Fibroblast of mammary gland (primary cell): ENCODE data around the gene PTBP1.

Source experiments
- DNase-seq: peaks from one replicate; pipeline ENCODE4 v3.0.0-alpha.2; 2010; ENCODE audit warnings: low read depth
- H3K4me3 ChIP-seq: 2 replicates; pipeline ENCODE4 v1.5.1; 2011; ENCODE audit warnings: low read depth, mild to moderate bottlenecking, low read length, moderate library complexity; ENCODE audit not compliant: control insufficient read depth
- TF ChIP-seq, protein P1 (sequence below): conservative IDR thresholded peaks from 2 replicates; pipeline ENCODE4 v1.5.1; 2011; ENCODE audit warnings: low read depth, low read length, inconsistent platforms; ENCODE audit not compliant: control insufficient read depth, insufficient read depth

PTBP1 gene

DNA sequence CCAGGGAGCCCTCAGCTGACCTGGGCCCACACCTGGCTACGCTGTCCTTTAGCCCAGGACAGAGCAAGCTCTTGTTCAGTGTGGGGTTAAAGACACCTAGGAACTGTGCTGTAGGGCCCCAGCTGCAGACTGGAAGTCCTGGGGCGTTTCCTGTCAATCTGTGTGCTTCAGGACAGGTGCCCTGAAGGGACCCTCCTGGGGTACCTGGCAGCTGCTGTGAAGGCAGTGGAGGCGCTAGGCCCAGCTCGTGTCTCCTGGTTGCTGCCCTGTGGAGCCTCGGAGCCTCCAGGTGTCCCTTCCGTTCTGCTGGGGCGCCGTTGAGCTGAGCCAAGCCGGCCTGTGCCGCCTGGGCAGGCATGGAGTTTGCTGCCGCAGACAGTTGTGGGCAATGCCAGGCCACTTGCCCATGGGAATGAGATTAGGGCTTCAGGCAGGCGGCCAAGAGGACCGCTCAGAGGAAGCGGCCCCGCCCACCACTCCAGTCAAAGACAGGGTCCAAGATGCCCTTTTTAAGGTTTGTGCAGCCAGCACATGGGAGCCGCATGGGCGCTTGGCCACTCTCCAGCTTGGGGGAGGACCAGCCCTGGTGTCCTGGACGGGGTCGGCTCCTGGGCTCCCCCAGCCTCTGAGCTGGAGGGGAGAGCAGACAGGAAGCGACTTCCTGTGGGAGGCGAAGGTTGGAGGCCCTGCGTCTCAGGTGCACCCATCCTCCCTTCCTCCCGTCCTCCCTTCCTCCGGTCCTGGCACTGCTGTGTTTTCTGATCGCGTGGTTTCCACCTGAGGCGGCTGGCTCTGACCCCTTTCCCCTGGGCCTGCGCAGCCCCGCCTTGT is 4.0 kb downstream of the PTBP1 start:
- peak; percentile 55 for DNase-seq
- peak overlapping the region; percentile 38 for H3K4me3 ChIP-seq
- TF ChIP-seq, protein P1, sequence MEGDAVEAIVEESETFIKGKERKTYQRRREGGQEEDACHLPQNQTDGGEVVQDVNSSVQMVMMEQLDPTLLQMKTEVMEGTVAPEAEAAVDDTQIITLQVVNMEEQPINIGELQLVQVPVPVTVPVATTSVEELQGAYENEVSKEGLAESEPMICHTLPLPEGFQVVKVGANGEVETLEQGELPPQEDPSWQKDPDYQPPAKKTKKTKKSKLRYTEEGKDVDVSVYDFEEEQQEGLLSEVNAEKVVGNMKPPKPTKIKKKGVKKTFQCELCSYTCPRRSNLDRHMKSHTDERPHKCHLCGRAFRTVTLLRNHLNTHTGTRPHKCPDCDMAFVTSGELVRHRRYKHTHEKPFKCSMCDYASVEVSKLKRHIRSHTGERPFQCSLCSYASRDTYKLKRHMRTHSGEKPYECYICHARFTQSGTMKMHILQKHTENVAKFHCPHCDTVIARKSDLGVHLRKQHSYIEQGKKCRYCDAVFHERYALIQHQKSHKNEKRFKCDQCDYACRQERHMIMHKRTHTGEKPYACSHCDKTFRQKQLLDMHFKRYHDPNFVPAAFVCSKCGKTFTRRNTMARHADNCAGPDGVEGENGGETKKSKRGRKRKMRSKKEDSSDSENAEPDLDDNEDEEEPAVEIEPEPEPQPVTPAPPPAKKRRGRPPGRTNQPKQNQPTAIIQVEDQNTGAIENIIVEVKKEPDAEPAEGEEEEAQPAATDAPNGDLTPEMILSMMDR = no peak

DNA sequence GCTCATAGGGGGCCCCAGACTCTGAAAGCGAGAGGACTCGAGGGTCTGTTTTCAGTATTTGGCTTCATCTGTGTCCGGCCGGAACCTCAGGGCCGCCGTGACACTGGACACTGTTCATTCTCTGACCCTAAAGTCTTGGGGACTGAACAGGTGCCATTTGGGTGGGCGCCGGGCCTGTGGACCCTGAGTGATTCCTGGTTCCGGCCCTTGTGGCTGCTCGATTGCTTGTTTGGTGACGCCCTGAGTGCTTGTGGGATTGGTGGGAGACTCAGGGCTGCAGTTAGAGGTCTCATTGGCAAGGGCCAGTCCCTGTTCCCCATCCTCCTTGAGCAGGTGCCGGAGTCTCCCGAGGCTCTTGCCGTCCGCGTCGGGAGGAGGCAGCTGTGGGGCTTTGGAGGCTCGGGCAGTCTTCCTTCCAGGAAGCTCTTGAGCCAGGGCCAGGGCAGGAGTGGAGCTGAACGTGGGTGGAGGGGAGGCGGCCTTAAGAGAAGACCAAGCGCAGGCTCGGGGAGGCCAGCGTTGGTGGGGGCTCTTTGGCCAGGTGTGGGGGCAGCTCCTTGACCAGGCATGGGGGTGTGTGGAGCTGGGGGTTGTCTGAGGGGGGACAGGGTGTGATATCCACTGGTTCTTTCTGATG is 4.7 kb downstream of the PTBP1 start:
- TF ChIP-seq, protein P1 = no peak
- DNase-seq = peak; percentile 71
- peak overlapping the region; percentile 38 for H3K4me3 ChIP-seq

DNA sequence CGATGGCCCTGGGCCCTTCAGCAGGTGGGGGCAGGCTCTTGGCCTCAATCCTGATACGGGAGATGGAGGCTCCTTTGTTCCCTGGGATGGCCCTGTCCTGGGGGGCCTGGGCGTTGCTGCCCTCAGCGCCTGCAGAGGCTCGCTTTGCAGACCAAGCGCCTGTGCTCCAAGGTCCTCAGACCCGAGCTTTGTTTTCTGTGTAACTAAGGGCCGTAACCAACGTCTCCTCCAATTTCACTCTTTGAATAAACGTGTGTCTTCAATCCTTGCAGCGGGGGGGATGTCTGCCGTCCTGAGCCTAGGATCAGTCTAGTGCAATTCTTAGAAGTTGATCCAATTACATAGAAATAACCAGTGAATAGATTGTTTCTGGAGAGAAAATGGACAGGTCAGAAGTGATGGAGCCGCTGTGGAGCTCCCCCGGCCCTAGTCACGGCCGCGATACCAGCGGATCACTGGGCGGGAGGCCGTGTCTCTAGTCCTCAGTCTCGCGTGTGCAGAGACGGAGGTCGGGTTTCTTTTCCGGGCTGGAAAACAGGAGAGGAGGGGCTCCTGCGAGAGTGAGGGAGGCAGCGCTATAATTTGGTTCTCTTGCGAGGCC is 5.3 kb downstream of the PTBP1 start:
- H3K4me3 ChIP-seq = peak overlapping the region; percentile 38
- peak; percentile 39 for DNase-seq
- TF ChIP-seq, protein P1 = no peak

DNA sequence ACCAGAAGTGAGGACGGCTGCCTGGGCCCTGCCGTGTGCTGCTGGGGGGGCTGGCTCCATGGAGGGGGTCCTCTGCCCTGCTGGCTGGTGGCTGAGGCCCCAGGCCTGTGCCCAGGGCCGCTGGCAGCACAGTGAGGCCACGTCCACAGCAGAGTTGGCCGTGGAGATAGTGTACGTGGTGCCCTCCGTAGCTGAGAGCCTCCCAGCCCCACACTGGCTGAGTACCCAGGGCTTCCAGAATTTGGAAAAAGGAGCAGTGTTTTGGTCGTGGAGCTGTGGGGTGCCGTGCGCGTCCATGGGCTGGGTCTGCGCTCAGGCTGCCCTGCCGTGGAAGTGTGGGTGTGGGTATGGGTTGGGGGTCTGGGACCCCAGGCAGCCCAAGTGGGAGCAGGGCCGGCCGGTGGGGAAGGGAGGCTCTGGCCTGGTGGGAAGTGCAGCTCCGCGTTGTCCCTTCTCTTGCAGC is 5.9 kb downstream of the PTBP1 start:
- TF ChIP-seq, protein P1 = no peak
- DNase-seq = no peak
- no peak overlapping the region for H3K4me3 ChIP-seq

DNA sequence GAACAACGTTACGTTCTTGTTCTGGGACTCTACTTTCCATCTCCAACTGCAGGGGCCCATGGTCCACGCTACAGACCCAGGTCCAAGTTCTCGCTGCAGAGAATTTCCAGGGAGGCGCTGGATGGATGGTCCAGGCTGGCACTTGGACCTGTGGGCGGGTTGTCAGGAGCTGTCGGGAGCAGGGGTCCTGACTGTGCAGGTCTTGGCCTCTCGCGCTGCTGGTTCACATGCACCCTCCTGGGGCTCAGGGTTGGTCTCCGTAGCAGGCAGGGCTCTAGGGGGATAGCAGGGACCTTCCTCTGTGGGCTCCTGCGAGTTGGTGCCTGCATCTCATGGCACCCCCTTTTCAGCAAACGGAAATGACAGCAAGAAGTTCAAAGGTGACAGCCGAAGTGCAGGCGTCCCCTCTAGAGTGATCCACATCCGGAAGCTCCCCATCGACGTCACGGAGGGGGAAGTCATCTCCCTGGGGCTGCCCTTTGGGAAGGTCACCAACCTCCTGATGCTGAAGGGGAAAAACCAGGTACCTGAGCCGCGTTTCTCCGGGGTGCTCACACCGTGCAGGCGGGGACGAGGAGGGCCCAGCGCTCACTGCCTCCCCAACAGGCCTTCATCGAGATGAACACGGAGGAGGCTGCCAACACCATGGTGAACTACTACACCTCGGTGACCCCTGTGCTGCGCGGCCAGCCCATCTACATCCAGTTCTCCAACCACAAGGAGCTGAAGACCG is 6.6 kb downstream of the PTBP1 start:
- no peak overlapping the region for H3K4me3 ChIP-seq
- TF ChIP-seq, protein P1 = no peak
- DNase-seq = no peak

DNA sequence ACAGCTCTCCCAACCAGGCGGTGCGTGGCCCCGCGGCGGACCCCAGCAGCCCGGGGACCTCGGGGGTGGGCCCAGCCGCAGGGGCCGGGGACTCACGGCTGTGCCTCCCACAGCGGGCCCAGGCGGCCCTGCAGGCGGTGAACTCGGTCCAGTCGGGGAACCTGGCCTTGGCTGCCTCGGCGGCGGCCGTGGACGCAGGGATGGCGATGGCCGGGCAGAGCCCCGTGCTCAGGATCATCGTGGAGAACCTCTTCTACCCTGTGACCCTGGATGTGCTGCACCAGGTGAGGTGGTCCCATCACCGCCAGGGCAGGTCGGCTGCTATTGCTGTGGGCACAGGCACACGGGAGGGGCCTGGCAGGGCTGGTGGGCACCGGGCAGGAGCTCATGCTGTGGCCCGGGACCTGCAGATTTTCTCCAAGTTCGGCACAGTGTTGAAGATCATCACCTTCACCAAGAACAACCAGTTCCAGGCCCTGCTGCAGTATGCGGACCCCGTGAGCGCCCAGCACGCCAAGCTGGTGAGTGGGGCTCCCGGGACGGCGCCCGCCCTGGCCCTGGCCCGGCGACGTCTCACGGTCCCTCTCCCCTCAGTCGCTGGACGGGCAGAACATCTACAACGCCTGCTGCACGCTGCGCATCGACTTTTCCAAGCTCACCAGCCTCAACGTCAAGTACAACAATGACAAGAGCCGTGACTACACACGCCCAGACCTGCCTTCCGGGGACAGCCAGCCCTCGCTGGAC is 7.3 kb downstream of the PTBP1 start:
- DNase-seq = no peak
- H3K4me3 ChIP-seq = no peak overlapping the region
- TF ChIP-seq, protein P1 = no peak
